Measurements from ENCODE around the gene COBL.

The COBL gene

DNA sequence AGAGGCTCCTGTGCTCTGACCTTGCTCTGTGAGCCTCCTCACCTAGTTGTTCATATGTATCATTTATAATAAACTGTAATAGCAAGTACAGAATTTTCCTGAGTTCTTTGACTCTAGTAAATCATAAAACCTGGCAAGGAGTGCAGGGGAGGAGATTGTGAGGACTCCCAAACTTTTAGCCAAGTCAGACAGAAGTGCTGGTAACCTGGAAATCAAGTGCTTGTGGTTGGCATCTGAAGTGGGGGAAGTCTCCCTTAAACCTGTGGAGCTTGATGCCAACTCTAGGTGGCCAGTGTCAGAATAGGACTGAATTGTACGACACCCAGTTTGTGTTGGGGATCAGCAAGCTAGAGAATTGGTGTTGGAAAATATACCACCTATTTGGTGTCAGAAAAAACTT, 327.6 kb downstream of the COBL start:
- no peak for TF ChIP-seq CTCF (IDR thresholded peaks at IDR 0.05; ENCODE audit: extremely low read depth, missing control alignments)

GRCh38 chr7:50988465-50988864, 328.1 kb downstream of the COBL start:
- no peak for TF ChIP-seq CTCF (IDR thresholded peaks at IDR 0.05; ENCODE audit: extremely low read depth, missing control alignments)
- no peak for DNase-seq (ENCODE audit: low spot score)

More for the DNA sequence above, 327.6 kb downstream of the COBL start:
- DNase-seq (ENCODE audit: low spot score): no peak

DNA sequence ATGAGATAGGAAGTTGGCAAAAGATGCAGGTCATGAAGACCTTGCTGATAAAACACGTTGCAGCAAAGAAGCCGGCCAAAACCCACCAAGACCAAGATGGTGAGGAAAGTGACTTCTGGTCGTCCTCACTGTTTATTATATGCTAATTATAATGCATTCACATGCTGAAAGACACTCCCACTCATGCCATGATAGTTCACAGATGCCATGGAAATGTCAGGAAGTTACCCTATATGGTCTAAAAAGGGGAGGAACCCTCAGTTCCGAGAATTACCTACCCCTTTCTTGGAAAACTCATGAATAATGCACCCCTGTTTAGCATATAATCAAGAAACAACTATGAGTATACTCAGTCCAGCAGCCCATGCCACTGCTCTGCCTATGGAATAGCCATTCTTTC, 331.5 kb downstream of the COBL start:
- TF ChIP-seq CTCF (IDR thresholded peaks at IDR 0.05; ENCODE audit: extremely low read depth, missing control alignments): no peak
- DNase-seq (ENCODE audit: low spot score): no peak

GRCh38 chr7:50983850-50984249, 332.8 kb downstream of the COBL start:
- no peak for TF ChIP-seq CTCF (IDR thresholded peaks at IDR 0.05; ENCODE audit: extremely low read depth, missing control alignments)

DNA sequence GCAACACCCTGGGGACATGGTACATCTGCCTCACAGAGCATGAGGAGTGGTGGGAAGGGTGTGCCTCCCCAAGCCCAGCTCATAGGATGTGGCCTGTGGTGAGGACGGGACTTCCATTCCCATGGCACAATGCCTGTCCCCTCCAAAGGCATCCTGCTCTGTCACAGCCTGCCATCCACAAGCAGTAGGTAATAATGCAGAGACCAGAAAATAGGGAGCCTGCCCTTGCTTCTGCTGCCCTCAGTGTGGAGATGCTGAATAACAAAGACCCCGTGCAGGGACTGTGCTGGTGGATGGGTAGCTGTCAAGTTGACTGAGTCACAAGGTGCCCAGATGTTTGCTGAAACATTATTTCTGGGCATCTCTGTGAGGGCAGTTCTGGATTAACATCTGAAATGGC, 334.0 kb downstream of the COBL start:
- no peak for TF ChIP-seq CTCF (IDR thresholded peaks at IDR 0.05; ENCODE audit: extremely low read depth, missing control alignments)
- DNase-seq (ENCODE audit: low spot score): no peak

More at GRCh38 chr7:50983850-50984249, 332.8 kb downstream of the COBL start:
- no peak for DNase-seq (ENCODE audit: low spot score)

- no peak for TF ChIP-seq CTCF (IDR thresholded peaks at IDR 0.05; ENCODE audit: extremely low read depth, missing control alignments)
- DNase-seq (ENCODE audit: low spot score): no peak
Measured at GRCh38 chr7:50981743-50982142, 334.9 kb downstream of the COBL start.

GRCh38 chr7:50980411-50980810, 336.2 kb downstream of the COBL start:
- no peak for DNase-seq (ENCODE audit: low spot score)
- no peak for TF ChIP-seq CTCF (IDR thresholded peaks at IDR 0.05; ENCODE audit: extremely low read depth, missing control alignments)
